ENCODE data around the gene MLH1. TPM values are rescaled to one million over a fixed set of nuclear protein-coding genes. Genes with fewer than 3 reads are reported as not detected.

The MLH1 gene
- polyA plus RNA-seq, 2 of the 4 experiments (the other 2 are of a cell fraction): 61.8 to 73.1 TPM

DNA sequence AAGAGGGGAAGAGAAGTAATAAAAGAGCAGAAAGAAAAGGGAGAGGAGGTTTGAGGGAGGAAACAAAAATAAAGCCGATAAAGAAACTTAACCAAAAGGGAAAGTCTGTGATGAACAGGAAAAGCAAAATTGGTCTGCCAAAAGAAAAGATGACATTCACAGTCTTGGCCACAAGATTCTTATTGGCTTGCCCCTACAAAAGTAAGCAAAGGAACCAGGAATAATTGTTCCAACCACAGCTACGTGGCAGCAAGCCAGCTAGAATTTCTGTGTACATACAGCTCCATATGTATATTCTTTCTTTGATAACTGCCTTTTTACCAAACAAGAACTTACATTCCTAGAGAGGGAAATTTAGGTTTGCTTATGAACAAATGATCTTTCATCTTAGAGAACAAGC lies 79.6 kb downstream of the MLH1 start:
- ChIA-PET POLR2A (no interaction called here), CTCF (no interaction called here)
- DNase-seq (ENCODE audit: low read depth in 1 of 2, low spot score in 1 of 2): no peak
- no peak overlapping the region for H3K4me3 ChIP-seq
- FAIRE-seq: no peak
- no peak overlapping the region for H3K4me2 ChIP-seq
- no peaks in the 10 kb centered on the region for H3K9me3 ChIP-seq
- WGBS (ENCODE audit: missing lambda C conversion rate): 64% methylated on average over 2 of the region's 2 CpGs
- TF ChIP-seq TFCP2L1 (CRISPR knock-in tag; IDR thresholded peaks at IDR 0.05) (no peak), SREBF2 (IDR thresholded peaks at IDR 0.05) (no peak), JUNB (IDR thresholded peaks at IDR 0.05) (no peak), BHLHE40 (IDR thresholded peaks at IDR 0.05; ENCODE audit: low read depth, low read length) (no peak), REST (IDR thresholded peaks at IDR 0.05) (no peak), USF2 (IDR thresholded peaks at IDR 0.05) (no peak), ZSCAN20 (CRISPR knock-in tag; IDR thresholded peaks at IDR 0.05) (no peak), SMC3 (IDR thresholded peaks at IDR 0.05) (no peak), ZFP36 (IDR thresholded peaks at IDR 0.05; ENCODE audit: borderline replicate concordance, partially characterized antibody) (no peak), FOXS1 (CRISPR knock-in tag; IDR thresholded peaks at IDR 0.05) (no peak), POLR2A (IDR thresholded peaks at IDR 0.05; ENCODE audit: low read length) (no peak), CHD4 (IDR thresholded peaks at IDR 0.05; ENCODE audit: borderline replicate concordance) (no peak), PHF8 (IDR thresholded peaks at IDR 0.05; ENCODE audit: borderline replicate concordance, low read depth) (no peak), FOSB (CRISPR knock-in tag; IDR thresholded peaks at IDR 0.05) (no peak), KDM5A (IDR thresholded peaks at IDR 0.05) (no peak)
- TF ChIP-seq, protein P1, sequence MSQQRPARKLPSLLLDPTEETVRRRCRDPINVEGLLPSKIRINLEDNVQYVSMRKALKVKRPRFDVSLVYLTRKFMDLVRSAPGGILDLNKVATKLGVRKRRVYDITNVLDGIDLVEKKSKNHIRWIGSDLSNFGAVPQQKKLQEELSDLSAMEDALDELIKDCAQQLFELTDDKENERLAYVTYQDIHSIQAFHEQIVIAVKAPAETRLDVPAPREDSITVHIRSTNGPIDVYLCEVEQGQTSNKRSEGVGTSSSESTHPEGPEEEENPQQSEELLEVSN (IDR thresholded peaks at IDR 0.05; ENCODE audit: borderline replicate concordance, low read depth): no peak
- TF ChIP-seq, protein P2, sequence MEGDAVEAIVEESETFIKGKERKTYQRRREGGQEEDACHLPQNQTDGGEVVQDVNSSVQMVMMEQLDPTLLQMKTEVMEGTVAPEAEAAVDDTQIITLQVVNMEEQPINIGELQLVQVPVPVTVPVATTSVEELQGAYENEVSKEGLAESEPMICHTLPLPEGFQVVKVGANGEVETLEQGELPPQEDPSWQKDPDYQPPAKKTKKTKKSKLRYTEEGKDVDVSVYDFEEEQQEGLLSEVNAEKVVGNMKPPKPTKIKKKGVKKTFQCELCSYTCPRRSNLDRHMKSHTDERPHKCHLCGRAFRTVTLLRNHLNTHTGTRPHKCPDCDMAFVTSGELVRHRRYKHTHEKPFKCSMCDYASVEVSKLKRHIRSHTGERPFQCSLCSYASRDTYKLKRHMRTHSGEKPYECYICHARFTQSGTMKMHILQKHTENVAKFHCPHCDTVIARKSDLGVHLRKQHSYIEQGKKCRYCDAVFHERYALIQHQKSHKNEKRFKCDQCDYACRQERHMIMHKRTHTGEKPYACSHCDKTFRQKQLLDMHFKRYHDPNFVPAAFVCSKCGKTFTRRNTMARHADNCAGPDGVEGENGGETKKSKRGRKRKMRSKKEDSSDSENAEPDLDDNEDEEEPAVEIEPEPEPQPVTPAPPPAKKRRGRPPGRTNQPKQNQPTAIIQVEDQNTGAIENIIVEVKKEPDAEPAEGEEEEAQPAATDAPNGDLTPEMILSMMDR (IDR thresholded peaks at IDR 0.05): no peak
- TF ChIP-seq, protein P3, sequence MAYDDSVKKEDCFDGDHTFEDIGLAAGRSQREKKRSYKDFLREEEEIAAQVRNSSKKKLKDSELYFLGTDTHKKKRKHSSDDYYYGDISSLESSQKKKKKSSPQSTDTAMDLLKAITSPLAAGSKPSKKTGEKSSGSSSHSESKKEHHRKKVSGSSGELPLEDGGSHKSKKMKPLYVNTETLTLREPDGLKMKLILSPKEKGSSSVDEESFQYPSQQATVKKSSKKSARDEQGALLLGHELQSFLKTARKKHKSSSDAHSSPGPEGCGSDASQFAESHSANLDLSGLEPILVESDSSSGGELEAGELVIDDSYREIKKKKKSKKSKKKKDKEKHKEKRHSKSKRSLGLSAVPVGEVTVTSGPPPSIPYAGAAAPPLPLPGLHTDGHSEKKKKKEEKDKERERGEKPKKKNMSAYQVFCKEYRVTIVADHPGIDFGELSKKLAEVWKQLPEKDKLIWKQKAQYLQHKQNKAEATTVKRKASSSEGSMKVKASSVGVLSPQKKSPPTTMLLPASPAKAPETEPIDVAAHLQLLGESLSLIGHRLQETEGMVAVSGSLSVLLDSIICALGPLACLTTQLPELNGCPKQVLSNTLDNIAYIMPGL (CRISPR knock-in tag; IDR thresholded peaks at IDR 0.05; ENCODE audit: borderline replicate concordance): no peak
- H3K27ac ChIP-seq: no peak overlapping the region
- ATAC-seq: no peak
- peaks cover 17% of the 10 kb centered on the region; the same call in 2 of the 3 replicates for H3K4me1 ChIP-seq

DNA sequence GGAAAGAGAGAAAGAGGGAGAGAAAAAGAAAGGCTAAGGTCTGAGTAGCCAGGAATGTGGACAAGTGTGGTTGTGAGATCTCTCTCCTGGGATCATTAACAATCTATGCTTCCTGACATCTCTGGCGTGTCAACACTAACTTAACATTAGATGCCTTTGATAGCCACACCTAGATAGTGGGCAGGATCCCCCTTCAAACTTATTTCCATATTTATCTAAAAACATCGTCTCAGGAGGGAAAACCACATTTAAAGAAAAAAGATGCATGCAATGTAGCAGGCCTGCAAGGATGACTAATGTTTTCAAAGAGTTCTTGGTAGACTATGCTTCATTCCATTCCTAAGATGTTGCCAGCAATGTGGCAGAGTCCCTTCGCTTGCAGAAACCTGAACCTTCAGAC lies 80.9 kb downstream of the MLH1 start:
- CTCF ChIA-PET: no interaction called here
- H3K27ac ChIP-seq: no peak overlapping the region
- no peak overlapping the region for H3K4me2 ChIP-seq
- WGBS (ENCODE audit: missing lambda C conversion rate): 78% methylated on average over 3 of the region's 3 CpGs
- DNase-seq (ENCODE audit: low read depth in 1 of 2, low spot score in 1 of 2) (no peak), FAIRE-seq (no peak), ATAC-seq (peak in 1 of 2 experiments; percentile 49; a peak in 2 of 6 replicates)
- H3K4me3 ChIP-seq: no peak overlapping the region
- POLR2A ChIA-PET: no interaction called here
- no peak for TF ChIP-seq ZC3H11A (IDR thresholded peaks at IDR 0.05)
- TF ChIP-seq ZSCAN20 (CRISPR knock-in tag; IDR thresholded peaks at IDR 0.05): no peak
- no peak for TF ChIP-seq FOSL2 (IDR thresholded peaks at IDR 0.05)
- no peak for TF ChIP-seq FOSL2 (CRISPR knock-in tag; IDR thresholded peaks at IDR 0.05)
- no peak for TF ChIP-seq RARB (CRISPR knock-in tag; IDR thresholded peaks at IDR 0.05)
- TF ChIP-seq ZNF302 (CRISPR knock-in tag; IDR thresholded peaks at IDR 0.05): no peak
- H3K4me1 ChIP-seq: peaks cover 10% of the 10 kb centered on the region; the same call in 2 of the 3 replicates
- no peaks in the 10 kb centered on the region for H3K9me3 ChIP-seq

All from A549 (cell line).